IMR-90 (cell line): ENCODE measurements around the gene PRKAG2. TPM values are rescaled to one million over a fixed set of nuclear protein-coding genes. Genes with fewer than 3 reads are reported as not detected.

ENCODE experiments used
- ATAC-seq: fragments of 200-7000 bp; cut with Tn5 transposase; 2 replicates; pipeline ENCODE4 v1.9.1; 2020; ENCODE audit warnings: low read depth, mild to moderate bottlenecking, moderate library complexity
- BruUV-seq: library from RNA; stranded (reverse); fragments of 400-500 nt; replicated peaks from 2 replicates; lab custom pipeline; 2021; lab: Mats Ljungman, UMichigan
- CTCF ChIA-PET: fragments of 300-600 bp; formaldehyde crosslinking; extraction: SDS; loops from one replicate; lab custom pipeline; 2021; ENCODE audit warnings: antibody characterized with exemption; lab: Yijun Ruan, JAX
- POLR2A ChIA-PET: fragments of 300-600 bp; sonication (Branson Sonifier 250); formaldehyde crosslinking; loops from one replicate; lab custom pipeline; 2022; ENCODE audit warnings: antibody characterized with exemption; ENCODE audit not compliant: unreplicated experiment; lab: Charles Lee
- DNase-seq: peaks from one replicate; pipeline ENCODE4 v3.0.0; 2013
- H2AFZ ChIP-seq: replicated peaks from 2 replicates; pipeline ENCODE3; 2013; ENCODE audit warnings: low read length, mild to moderate bottlenecking; ENCODE audit not compliant: poor library complexity
- H2AK5ac ChIP-seq: 2 replicates; pipeline ENCODE4 v1.6.1; 2013; ENCODE audit warnings: low read depth, low read length, inconsistent platforms
- H2AK9ac ChIP-seq: replicated peaks from 2 replicates; pipeline ENCODE3; 2013; ENCODE audit warnings: mild to moderate bottlenecking, low read depth, low read length, moderate library complexity; ENCODE audit not compliant: poor library complexity
- H2BK120ac ChIP-seq: 2 replicates; pipeline ENCODE4 v1.6.1; 2013; ENCODE audit warnings: low read depth, low read length, inconsistent platforms
- H2BK15ac ChIP-seq: 3 replicates; pipeline ENCODE4 v1.6.1; 2013; ENCODE audit warnings: low read depth, low read length, inconsistent platforms
- H2BK20ac ChIP-seq: 2 replicates; pipeline ENCODE4 v1.6.1; 2013; ENCODE audit warnings: low read depth, mild to moderate bottlenecking, inconsistent platforms, low read length, moderate library complexity
- H2BK5ac ChIP-seq: 2 replicates; pipeline ENCODE4 v1.6.1; 2013; ENCODE audit warnings: mild to moderate bottlenecking, low read depth, low read length, inconsistent platforms; ENCODE audit not compliant: poor library complexity, severe bottlenecking
- H3K14ac ChIP-seq: replicated peaks from 2 replicates; pipeline ENCODE4 v1.6.1; 2013; ENCODE audit warnings: low read depth, low read length, inconsistent platforms
- H3K18ac ChIP-seq: 2 replicates; pipeline ENCODE4 v1.6.1; 2013; ENCODE audit warnings: low read depth, low read length, control low read depth
- H3K23ac ChIP-seq: 2 replicates; pipeline ENCODE4 v1.6.1; 2013; ENCODE audit warnings: low read depth, low read length, inconsistent platforms
- H3K27ac ChIP-seq: 2 replicates; pipeline ENCODE4 v1.5.1; 2013; ENCODE audit warnings: mild to moderate bottlenecking, control low read depth, low read length; ENCODE audit not compliant: insufficient read depth
- H3K27me3 ChIP-seq: 2 replicates; pipeline ENCODE4 v1.6.1; 2013; ENCODE audit warnings: low read length; ENCODE audit not compliant: control insufficient read depth, insufficient read depth
- H3K36me3 ChIP-seq: 2 replicates; pipeline ENCODE4 v1.6.1; 2013; ENCODE audit warnings: low read length, mixed read lengths; ENCODE audit not compliant: control insufficient read depth, insufficient read depth
- H3K4ac ChIP-seq: 2 replicates; pipeline ENCODE4 v1.6.1; 2013; ENCODE audit warnings: low read depth, low read length, inconsistent platforms
- H3K4me1 ChIP-seq: 2 replicates; pipeline ENCODE4 v1.6.1; 2013; ENCODE audit warnings: low read length, mixed read lengths; ENCODE audit not compliant: control insufficient read depth, insufficient read depth
- H3K4me2 ChIP-seq: 2 replicates; pipeline ENCODE4 v1.6.1; 2013; ENCODE audit warnings: low read depth, mild to moderate bottlenecking, control low read depth, low read length, moderate library complexity
- H3K4me3 ChIP-seq: 2 replicates; pipeline ENCODE4 v1.5.1; 2013; ENCODE audit warnings: low read depth, mild to moderate bottlenecking, control low read depth, low read length, moderate library complexity; ENCODE audit not compliant: insufficient read depth
- H3K56ac ChIP-seq: 2 replicates; pipeline ENCODE4 v1.6.1; 2013; ENCODE audit warnings: low read length, inconsistent platforms; ENCODE audit not compliant: insufficient read depth; ENCODE audit errors: extremely low read depth
- H3K79me1 ChIP-seq, 2 experiments: 2 replicates each; pipeline ENCODE4 v1.6.1; 2013; ENCODE audit warnings: low read length in 2 of 2, inconsistent platforms in 1 of 2, low read depth in 1 of 2
- H3K9ac ChIP-seq: 2 replicates; pipeline ENCODE4 v1.6.1; 2013; ENCODE audit warnings: low read depth, low read length, control low read depth
- H3K9me1 ChIP-seq: 2 replicates; pipeline ENCODE4 v1.6.1; 2013; ENCODE audit warnings: low read length, inconsistent platforms; ENCODE audit not compliant: insufficient read depth
- H3K9me3 ChIP-seq: 2 replicates; pipeline ENCODE4 v1.6.1; 2013; ENCODE audit warnings: low read length; ENCODE audit not compliant: control insufficient read depth, insufficient read depth
- H4K20me1 ChIP-seq: 2 replicates; pipeline ENCODE4 v1.6.1; 2013; ENCODE audit warnings: low read length, inconsistent platforms; ENCODE audit not compliant: insufficient read depth
- H4K5ac ChIP-seq: 2 replicates; pipeline ENCODE4 v1.6.1; 2013; ENCODE audit warnings: mild to moderate bottlenecking, low read depth, low read length, control low read depth
- H4K8ac ChIP-seq, 2 experiments: 2 replicates each; pipeline ENCODE4 v1.6.1; 2013; ENCODE audit warnings: low read depth in 2 of 2, low read length in 2 of 2, control low read depth in 1 of 2, inconsistent platforms in 1 of 2
- H4K91ac ChIP-seq: 2 replicates; pipeline ENCODE4 v1.6.1; 2013; ENCODE audit warnings: low read depth, low read length, inconsistent platforms; ENCODE audit not compliant: insufficient read depth
- CHD1 ChIP-seq: IDR thresholded peaks from 2 replicates; pipeline ENCODE4 v1.6.1; 2012; ENCODE audit warnings: low read depth, low read length, improper control_type of control experiment
- FOS ChIP-seq: fragments of 150-350 bp; IDR thresholded peaks from 2 replicates; pipeline ENCODE4 v1.6.1; 2016; ENCODE audit warnings: low read depth, low read length
- MAFK ChIP-seq: IDR thresholded peaks from 2 replicates; pipeline ENCODE4 v1.6.1; 2012; ENCODE audit warnings: low read depth, low read length, improper control_type of control experiment
- MAZ ChIP-seq: IDR thresholded peaks from 2 replicates; pipeline ENCODE4 v1.6.1; 2012; ENCODE audit warnings: low read depth, mild to moderate bottlenecking, low read length, improper control_type of control experiment, moderate library complexity, borderline replicate concordance
- MXI1 ChIP-seq: IDR thresholded peaks from 2 replicates; pipeline ENCODE4 v1.6.1; 2012; ENCODE audit warnings: low read depth, mild to moderate bottlenecking, low read length, moderate library complexity, borderline replicate concordance
- NFE2L2 ChIP-seq: fragments of 150-350 bp; IDR thresholded peaks from 2 replicates; pipeline ENCODE4 v1.6.1; 2016; ENCODE audit warnings: low read depth, mild to moderate bottlenecking, low read length
- POLR2A ChIP-seq: IDR thresholded peaks from 2 replicates; pipeline ENCODE4 v1.6.1; 2012; ENCODE audit warnings: mild to moderate bottlenecking, low read depth, low read length
- RAD21 ChIP-seq: IDR thresholded peaks from 2 replicates; pipeline ENCODE4 v1.6.1; 2012; ENCODE audit warnings: low read length, improper control_type of control experiment
- RCOR1 ChIP-seq: IDR thresholded peaks from 2 replicates; pipeline ENCODE4 v1.6.1; 2012; ENCODE audit warnings: mild to moderate bottlenecking, low read length, improper control_type of control experiment; ENCODE audit not compliant: insufficient replicate concordance
- RFX5 ChIP-seq: IDR thresholded peaks from 2 replicates; pipeline ENCODE4 v1.8.0; 2012; ENCODE audit warnings: low read depth, mild to moderate bottlenecking, low read length, moderate library complexity
- SMC3 ChIP-seq: fragments of 150-350 bp; IDR thresholded peaks from 2 replicates; pipeline ENCODE4 v1.6.1; 2016; ENCODE audit warnings: low read depth, mild to moderate bottlenecking, antibody characterized with exemption, low read length, moderate library complexity
- WGBS, 2 experiments: methylation state at CpG; one replicate each; pipeline versions ENCODE4 v1.1.5 to v1.1.7; 2013; ENCODE audit warnings: missing lambda C conversion rate in 2 of 2; ENCODE audit not compliant: insufficient read length in 1 of 2; ENCODE audit errors: extremely low coverage in 2 of 2; 5-methylcytosine and 5-hydroxymethylcytosine counted together
- dilution Hi-C: fragments of 300-500 bp; cut with HindIII; formaldehyde crosslinking; loops from one replicate; pipeline ENCODE4 v1.14.3; 2018; ENCODE audit warnings: low sequenced_read_pairs; ENCODE audit not compliant: unreplicated experiment
- in situ Hi-C: fragments of 300-500 bp; cut with MboI; formaldehyde crosslinking; loops from 3 replicates; pipeline ENCODE4 v1.14.3; 2019; ENCODE audit warnings: low sequenced_read_pairs, inconsistent platforms, mixed read lengths
- intact Hi-C: fragments of 100-400 bp; cut with micrococcal nuclease; formaldehyde crosslinking; loops from 2 replicates; pipeline ENCODE4 v1.10.0; 2022
- polyA plus RNA-seq, 3 experiments: library from polyadenylated mRNA; depleted of rRNA; stranded (reverse); fragments of >200 nt; gene quantifications; 2 replicates each; pipeline ENCODE4 v1.2.3, GENCODE V29; 2012; ENCODE audit warnings: low replicate concordance in 1 of 3
- total RNA-seq: library from RNA; depleted of rRNA; stranded (reverse); fragments of >200 nt; gene quantifications from 2 replicates; pipeline ENCODE4 v1.2.3, GENCODE V29; 2012
- TF ChIP-seq, protein P1 (sequence below): conservative IDR thresholded peaks from 2 replicates; pipeline ENCODE4 v1.5.1; 2012; ENCODE audit warnings: mild to moderate bottlenecking, low read depth, low read length, improper control_type of control experiment
- TF ChIP-seq, protein P2 (sequence below): fragments of 150-350 bp; IDR thresholded peaks from 2 replicates; pipeline ENCODE4 v1.6.1; 2016; ENCODE audit warnings: low read depth, mild to moderate bottlenecking, low read length, moderate library complexity, borderline replicate concordance

PRKAG2 gene
- total and polyA plus RNA-seq, 2 of the 4 experiments (the other 2 are of a cell fraction): 15.4 to 21.6 TPM

DNA sequence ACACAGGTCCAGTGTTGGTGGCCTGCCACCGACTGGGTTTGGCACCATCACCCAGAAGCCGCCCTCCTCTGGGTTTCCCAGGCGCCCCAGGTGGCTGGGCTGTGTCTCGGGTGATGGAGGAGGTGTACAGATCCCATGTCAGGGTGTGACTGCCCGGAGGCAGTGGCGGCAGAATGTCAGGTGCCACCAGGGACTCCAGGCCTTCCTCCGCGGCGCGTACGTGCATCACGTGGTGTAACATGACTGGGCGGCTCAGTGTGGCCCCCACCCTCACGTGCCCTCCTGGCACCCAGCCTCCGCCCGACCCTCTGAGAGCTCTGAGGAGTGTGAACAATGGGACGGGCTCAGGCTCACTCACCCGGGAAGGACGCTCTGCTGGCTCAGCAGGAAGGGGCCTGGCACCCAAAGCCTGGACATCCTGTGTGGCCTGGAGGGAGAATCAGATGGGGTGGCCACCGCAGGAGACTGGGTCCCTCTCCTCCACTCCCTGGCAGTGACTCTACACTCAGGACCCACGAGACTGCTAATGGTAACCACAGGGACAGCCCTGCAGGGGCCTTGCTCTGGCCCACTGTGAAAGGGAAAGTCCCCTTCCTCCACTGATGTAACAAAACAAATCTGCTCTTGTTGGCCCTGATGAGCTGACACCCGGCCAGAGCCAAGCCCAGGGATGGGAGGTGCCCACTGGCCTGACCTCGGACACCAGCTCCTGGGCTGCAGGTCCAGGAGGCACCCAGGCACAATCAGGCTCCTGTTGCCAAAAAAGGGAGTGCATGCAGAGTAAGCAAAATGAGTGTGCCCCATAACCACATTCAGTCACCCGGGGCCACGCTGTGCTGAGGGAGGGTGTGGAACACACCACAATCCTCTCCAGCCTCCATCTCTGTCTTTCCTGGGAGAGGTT, 164.8 kb downstream of the PRKAG2 start (continued):
- TF ChIP-seq MXI1: no peak

DNA sequence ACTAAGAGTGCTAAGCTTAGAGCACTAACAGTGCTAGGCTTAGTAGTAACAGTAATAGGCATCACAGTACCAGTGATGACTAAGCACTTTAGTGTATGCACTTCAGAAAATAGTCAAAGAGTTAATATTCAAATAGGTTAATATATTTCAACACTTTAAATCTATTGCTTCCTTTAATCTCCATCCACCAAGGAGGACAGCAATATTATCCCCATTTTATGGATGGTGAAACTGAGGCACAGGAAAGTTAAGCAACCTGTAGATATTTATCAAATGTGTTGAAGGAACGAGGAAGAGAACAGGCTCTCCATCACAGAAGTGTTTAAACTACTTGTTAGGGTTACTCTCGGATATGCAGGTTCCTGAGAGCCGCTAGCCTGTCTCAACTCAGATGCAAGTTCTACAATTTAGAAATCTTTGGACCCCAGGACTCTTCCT, 165.5 kb downstream of the PRKAG2 start:
- H4K8ac ChIP-seq: no peak overlapping the region
- H4K5ac ChIP-seq: no peak overlapping the region
- dilution Hi-C loops (no loop called here), in situ Hi-C loops (no loop called here), intact Hi-C loops (no loop called here)
- no peak overlapping the region for H3K4ac ChIP-seq
- H3K14ac ChIP-seq: no peak overlapping the region
- TF ChIP-seq, protein P1, sequence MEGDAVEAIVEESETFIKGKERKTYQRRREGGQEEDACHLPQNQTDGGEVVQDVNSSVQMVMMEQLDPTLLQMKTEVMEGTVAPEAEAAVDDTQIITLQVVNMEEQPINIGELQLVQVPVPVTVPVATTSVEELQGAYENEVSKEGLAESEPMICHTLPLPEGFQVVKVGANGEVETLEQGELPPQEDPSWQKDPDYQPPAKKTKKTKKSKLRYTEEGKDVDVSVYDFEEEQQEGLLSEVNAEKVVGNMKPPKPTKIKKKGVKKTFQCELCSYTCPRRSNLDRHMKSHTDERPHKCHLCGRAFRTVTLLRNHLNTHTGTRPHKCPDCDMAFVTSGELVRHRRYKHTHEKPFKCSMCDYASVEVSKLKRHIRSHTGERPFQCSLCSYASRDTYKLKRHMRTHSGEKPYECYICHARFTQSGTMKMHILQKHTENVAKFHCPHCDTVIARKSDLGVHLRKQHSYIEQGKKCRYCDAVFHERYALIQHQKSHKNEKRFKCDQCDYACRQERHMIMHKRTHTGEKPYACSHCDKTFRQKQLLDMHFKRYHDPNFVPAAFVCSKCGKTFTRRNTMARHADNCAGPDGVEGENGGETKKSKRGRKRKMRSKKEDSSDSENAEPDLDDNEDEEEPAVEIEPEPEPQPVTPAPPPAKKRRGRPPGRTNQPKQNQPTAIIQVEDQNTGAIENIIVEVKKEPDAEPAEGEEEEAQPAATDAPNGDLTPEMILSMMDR: no peak
- TF ChIP-seq RFX5 (no peak), MAFK (peak; percentile 17; the same call in 1 of the 2 replicates), RAD21 (no peak), RCOR1 (no peak), MXI1 (no peak), CHD1 (no peak), MAZ (no peak), FOS (no peak), POLR2A (no peak), NFE2L2 (peak; percentile 44), SMC3 (no peak)
- TF ChIP-seq, protein P2, sequence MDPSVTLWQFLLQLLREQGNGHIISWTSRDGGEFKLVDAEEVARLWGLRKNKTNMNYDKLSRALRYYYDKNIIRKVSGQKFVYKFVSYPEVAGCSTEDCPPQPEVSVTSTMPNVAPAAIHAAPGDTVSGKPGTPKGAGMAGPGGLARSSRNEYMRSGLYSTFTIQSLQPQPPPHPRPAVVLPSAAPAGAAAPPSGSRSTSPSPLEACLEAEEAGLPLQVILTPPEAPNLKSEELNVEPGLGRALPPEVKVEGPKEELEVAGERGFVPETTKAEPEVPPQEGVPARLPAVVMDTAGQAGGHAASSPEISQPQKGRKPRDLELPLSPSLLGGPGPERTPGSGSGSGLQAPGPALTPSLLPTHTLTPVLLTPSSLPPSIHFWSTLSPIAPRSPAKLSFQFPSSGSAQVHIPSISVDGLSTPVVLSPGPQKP: no peak
- no peak overlapping the region for H3K4me2 ChIP-seq
- H2AK5ac ChIP-seq: no peak overlapping the region
- H3K4me3 ChIP-seq: no peak overlapping the region
- BruUV-seq: no TSS peak
- H2BK15ac ChIP-seq: no peak overlapping the region; the same call in 2 of the 3 replicates
- no peaks in the 10 kb centered on the region for H3K36me3 ChIP-seq
- ATAC-seq (no peak), DNase-seq (no peak)
- H2BK120ac ChIP-seq: no peak overlapping the region
- H3K4me1 ChIP-seq: no peaks in the 10 kb centered on the region
- H2AFZ ChIP-seq: no peak overlapping the region
- H3K56ac ChIP-seq: no peak overlapping the region
- H2AK9ac ChIP-seq: peak overlapping the region; percentile 26
- WGBS, 2 experiments: 100% methylated on average over 1 of the region's 3 CpGs; no CpG with 5 or more reads in 1 of the 2 experiments
- H4K91ac ChIP-seq: no peak overlapping the region
- peaks cover 11% of the 10 kb centered on the region for H3K9me1 ChIP-seq
- H2BK5ac ChIP-seq: no peak overlapping the region
- H2BK20ac ChIP-seq: no peak overlapping the region
- no peaks in the 10 kb centered on the region for H3K9me3 ChIP-seq
- no peak overlapping the region for H3K27ac ChIP-seq
- no peaks in the 10 kb centered on the region; a peak in 1 of 4 replicates for H3K79me1 ChIP-seq
- ChIA-PET POLR2A (no interaction called here), CTCF (no interaction called here)
- no peaks in the 10 kb centered on the region for H4K20me1 ChIP-seq
- H3K18ac ChIP-seq: no peak overlapping the region
- no peak overlapping the region for H3K23ac ChIP-seq
- H3K27me3 ChIP-seq: no peaks in the 10 kb centered on the region
- no peak overlapping the region for H3K9ac ChIP-seq
